PC-3 (cell line): ENCODE data around the gene FLT3.

Source experiments
- EZH2 ChIP-seq: fragments of 300-600 bp; sonication (generic); IDR thresholded peaks from one replicate; pipeline ENCODE4 v1.6.1; 2017; ENCODE audit warnings: antibody characterized with exemption, mild to moderate bottlenecking, low read length; ENCODE audit not compliant: unreplicated experiment
- EZH2phosphoT487 ChIP-seq: fragments of 300-600 bp; sonication (generic); IDR thresholded peaks from 2 replicates; pipeline ENCODE4 v1.6.1; 2018; ENCODE audit warnings: mild to moderate bottlenecking, antibody characterized with exemption, low read length, borderline replicate concordance
- TF ChIP-seq, protein P1 (sequence below): fragments of 300-600 bp; sonication (generic); conservative IDR thresholded peaks from 2 replicates; pipeline ENCODE4 v1.5.1; 2017; ENCODE audit warnings: antibody characterized with exemption, low read depth, mild to moderate bottlenecking, low read length

DNA sequence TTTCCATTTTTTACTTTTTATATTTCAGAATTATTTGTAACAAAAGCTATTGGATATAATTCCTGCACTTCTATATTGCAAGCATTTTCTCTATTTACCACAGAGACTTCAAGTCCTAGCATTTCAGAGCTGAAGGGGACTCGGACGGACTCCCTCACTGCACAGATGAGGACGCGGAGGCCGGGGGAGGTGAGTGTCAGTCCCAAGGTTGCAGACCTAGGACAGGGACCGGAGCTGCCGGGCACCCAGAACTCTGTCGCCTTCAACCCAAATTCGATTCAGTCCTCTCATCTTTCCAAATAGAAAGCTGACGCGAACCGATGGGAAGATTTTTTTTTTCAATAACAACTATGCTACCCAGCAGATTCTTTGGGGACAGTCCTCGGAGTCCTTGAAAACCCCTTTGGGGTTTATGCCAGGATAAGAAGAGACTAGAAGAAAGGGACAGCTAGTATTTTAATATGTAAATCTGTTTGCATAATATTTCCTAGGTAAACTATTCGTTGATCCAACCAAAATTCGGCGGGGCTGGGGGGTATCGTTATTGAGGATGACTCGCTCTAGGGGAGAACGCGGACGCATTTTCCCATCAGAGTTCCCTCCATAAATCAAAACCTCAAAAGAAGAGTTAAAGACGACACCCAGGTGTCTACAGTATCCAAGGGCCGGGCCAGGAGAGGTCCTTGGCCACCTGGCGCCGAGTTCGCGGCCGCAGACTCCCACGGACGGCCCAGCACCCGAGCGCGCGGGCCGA, 803 bp downstream of the FLT3 start:
- TF ChIP-seq, protein P1, sequence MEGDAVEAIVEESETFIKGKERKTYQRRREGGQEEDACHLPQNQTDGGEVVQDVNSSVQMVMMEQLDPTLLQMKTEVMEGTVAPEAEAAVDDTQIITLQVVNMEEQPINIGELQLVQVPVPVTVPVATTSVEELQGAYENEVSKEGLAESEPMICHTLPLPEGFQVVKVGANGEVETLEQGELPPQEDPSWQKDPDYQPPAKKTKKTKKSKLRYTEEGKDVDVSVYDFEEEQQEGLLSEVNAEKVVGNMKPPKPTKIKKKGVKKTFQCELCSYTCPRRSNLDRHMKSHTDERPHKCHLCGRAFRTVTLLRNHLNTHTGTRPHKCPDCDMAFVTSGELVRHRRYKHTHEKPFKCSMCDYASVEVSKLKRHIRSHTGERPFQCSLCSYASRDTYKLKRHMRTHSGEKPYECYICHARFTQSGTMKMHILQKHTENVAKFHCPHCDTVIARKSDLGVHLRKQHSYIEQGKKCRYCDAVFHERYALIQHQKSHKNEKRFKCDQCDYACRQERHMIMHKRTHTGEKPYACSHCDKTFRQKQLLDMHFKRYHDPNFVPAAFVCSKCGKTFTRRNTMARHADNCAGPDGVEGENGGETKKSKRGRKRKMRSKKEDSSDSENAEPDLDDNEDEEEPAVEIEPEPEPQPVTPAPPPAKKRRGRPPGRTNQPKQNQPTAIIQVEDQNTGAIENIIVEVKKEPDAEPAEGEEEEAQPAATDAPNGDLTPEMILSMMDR, result no peak
- TF ChIP-seq EZH2 (no peak), EZH2phosphoT487 (no peak)
